ENCODE measurements around the gene PFN3. TPM values are rescaled to one million over a fixed set of nuclear protein-coding genes. Genes with fewer than 3 reads are reported as not detected.

PFN3 gene
- polyA plus RNA-seq, 3 donors, result 0.37 to 7.4 (median 3.2) TPM

DNA sequence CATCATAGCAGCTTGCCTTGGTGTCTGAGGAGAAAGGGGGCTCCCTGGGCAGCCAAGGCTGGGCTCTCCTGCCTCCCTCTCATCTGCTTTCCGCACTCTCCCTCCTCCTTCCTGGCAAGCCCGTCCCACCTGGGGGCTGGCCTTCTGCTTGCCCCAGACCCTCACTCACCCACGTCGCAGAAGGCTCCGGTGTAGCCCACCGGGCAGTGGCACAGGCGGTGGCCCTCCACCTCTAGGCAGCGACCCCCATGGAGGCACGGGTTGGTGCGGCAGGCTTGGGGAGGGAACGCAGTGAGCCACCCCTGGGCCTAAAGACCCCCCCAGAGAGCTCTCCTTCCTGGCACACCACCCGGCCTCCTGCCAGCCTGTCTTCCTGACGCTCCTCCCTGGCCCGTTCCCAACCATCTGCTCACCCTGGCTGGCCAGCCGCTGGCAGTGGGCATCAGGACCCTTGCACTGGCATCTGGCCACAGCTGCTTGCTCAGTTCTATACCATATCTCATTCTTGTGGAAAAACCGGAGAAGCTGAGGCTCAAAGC, 4.2 kb upstream of the PFN3 start:
- DNase-seq (ENCODE audit: extremely low read depth in 1 of 11, low read depth in 9 of 11, low spot score in 4 of 11), result no peak

DNA sequence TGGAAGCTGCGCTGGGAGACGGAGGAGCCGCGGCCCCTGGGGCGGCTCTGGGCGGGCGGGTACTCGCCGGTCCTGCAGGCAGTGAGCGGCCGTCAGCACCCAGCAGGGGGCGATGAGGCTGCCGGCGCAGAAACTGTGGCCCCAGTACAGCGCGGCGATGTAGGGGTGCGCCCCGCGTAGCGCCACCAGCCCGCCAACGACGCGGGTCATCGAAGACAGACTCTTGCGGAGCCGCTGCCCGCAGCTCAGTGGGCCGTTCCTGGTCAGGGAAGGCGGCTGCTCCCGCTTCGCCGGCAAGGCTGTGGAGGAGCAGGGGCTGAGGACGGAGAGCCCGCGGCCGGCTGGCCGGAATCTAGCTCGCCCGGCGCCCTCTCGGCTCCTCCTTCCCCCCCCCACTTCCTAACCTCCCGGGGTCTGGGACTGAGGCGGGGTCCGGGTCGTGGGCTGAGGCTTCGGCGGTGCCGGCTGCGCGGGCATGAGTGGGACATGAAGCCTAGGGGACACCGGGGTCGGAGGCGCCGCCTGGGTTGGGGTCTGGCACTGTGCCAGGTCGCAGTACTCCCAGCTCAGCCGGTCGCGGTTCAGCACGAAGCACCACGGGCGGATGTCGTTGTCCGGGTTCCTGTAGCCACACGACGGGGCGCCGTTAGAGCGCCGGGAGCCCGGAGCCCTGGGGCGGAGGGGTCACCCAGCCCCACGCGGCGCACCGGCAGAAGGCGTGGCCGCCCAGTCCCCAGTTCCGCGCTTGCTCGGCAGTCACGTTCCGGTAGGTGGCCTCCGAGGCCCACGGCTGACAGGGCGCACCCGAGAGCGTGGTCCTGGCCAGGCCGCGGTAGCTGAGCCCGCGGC, 3.6 kb upstream of the PFN3 start:
- peak in 3 of 11 donors; percentile 57 to 67 (median 63) for DNase-seq (ENCODE audit: extremely low read depth in 1 of 11, low read depth in 9 of 11, low spot score in 4 of 11)

DNA sequence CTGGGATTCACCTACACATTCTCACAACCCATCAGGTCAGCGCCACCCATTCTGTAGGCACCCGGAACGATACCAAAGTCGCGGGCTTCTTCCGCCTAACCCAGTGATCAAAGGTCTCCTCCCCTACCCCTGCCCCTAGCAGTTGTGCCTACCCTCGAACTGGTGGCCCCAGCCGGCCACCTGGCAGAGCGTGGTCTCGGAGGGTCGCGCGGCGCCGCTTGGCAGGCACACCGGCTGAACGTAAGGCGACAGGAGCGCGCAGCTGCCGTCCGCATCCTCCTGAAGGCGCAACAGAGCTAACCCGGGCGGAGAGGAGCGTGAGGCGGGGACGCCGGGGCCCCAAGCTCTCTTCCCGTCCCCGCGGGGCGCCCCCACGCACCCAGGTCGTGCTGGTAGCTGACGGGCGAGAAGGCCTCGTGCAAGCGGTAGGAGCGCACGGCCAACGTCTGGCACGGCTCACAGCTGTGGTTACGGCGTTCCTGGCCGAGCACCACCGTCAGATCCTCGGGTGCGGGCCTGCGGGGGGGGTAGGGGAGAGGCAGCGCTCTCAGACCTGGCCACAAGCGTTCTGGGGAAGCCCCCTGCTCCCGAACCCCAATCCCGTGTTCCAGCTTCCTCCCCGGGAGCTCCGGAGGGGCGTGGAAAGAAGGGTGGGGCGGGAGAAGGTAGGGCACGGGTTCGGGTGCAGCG, 2.8 kb upstream of the PFN3 start:
- DNase-seq (ENCODE audit: extremely low read depth in 1 of 11, low read depth in 9 of 11, low spot score in 4 of 11), result no peak

DNA sequence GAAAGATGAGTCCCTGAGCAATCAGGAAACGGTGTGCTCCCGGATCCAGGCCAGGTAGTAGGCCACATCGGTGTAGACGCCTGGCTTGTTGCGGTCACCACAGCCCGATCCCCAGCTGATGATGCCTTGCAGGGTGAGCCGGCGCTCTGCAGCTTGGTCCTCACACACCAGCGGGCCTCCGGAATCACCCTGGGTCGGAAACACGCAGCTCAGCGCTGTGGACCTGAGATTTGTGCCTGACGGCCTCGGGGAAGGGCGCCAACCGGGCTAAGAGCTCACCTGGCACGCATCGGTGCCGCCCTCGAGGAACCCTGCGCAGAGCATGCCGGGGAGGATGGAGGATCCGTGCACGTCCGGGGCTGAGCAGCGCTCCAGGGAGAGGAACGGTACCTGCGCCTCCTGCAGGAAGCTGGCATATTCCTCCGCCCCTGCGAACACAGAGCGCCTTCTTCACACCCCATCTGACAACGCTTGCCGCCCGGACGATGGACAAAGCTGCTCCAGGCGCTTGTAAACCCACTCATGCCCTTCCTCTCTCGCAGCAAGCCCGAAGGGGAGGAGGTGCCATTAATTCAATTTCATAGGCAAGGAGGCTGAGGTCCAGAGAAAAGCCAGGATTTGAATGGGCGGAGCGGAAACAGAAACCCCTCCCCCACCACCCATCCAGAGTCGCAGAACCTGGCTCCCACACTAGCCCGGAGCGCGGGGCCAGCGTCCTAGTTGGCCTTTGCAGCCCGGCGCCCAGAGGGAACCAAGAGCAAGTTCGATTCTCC, 2.0 kb upstream of the PFN3 start:
- DNase-seq (ENCODE audit: extremely low read depth in 1 of 11, low read depth in 9 of 11, low spot score in 4 of 11), result peak in 3 of 11 donors; percentile 51 to 56 (median 54)

DNA sequence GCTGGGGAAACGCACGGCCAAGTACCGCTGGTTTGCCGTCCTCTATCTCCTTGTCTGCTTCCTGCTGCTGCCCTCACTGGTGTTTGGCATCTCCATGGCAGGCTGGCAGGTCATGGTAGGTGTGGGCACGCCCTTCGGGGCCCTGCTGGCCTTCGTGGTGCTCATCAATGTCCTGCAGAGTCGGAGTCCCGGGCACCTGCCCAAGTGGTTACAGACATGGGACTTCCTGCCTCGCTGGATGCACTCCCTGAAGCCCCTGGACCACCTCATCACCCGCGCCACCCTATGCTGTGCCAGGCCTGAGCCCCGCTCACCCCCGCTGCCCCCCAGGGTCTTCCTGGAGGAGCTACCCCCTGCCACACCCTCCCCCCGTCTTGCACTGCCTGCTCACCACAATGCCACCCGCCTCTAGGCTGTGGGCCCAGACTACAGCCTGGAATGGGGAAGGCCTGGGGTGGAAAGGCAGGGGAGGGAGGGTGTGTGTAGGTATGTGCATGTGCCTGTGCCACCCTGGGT, 2.5 kb downstream of the PFN3 start:
- no peak for DNase-seq (ENCODE audit: extremely low read depth in 1 of 11, low read depth in 9 of 11, low spot score in 4 of 11)

GRCh38 chr5:177396807-177397206, 3.7 kb downstream of the PFN3 start:
- no peak for DNase-seq (ENCODE audit: extremely low read depth in 1 of 11, low read depth in 9 of 11, low spot score in 4 of 11)

DNA sequence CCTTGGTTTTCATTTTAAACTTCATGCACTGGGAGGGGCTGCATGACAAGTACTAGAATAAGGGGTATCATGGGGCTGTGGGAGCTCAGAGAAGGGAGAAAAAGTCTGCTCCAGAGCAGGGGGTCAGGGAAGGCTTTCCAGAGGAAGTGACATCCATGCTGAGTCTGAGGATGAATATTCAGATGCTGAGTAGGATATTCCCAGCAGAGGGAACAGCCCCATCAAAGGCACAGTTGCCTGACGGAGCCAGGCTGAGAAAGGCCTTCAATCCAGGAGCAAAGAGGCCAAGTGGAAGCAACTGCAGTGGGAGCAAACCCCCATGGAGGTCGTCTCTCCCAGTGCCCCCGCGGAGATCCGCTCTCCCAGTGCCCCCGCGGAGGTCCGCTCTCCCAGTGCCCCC, 4.4 kb downstream of the PFN3 start:
- no peak for DNase-seq (ENCODE audit: extremely low read depth in 1 of 11, low read depth in 9 of 11, low spot score in 4 of 11)

- DNase-seq (ENCODE audit: extremely low read depth in 1 of 11, low read depth in 9 of 11, low spot score in 4 of 11), result no peak
Observed at GRCh38 chr5:177393990-177394389, 6.5 kb downstream of the PFN3 start.

GRCh38 chr5:177393206-177393765, 7.2 kb downstream of the PFN3 start:
- no peak for DNase-seq (ENCODE audit: extremely low read depth in 1 of 11, low read depth in 9 of 11, low spot score in 4 of 11)

DNA sequence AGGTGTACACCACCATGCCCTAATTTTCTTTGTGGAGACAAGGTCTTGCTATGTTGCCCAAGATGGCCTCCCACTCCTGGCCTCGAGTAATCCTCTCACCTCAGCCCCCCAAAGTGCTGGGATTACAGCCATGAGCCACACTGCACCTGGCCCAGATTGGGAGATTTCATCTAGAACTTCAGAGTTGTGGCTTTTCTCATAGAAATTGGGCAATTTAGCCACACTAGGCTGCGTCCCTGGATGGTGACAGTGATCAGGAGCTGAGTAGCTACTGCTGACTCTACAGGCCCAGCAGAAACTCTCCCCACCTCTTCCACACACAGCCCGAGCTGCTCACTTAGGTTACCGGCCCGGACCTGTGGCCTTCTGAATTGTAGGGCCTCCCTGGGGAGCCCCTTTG, 7.7 kb downstream of the PFN3 start:
- no peak for DNase-seq (ENCODE audit: extremely low read depth in 1 of 11, low read depth in 9 of 11, low spot score in 4 of 11)

- DNase-seq (ENCODE audit: extremely low read depth in 1 of 11, low read depth in 9 of 11, low spot score in 4 of 11), result peak in 10 of 11 donors; percentile 78 to 88 (median 84)
Observed at GRCh38 chr5:177390363-177391300, 9.8 kb downstream of the PFN3 start.

- DNase-seq (ENCODE audit: extremely low read depth in 1 of 11, low read depth in 9 of 11, low spot score in 4 of 11), result no peak
Observed at GRCh38 chr5:177389241-177390169, 11.0 kb downstream of the PFN3 start.

- DNase-seq (ENCODE audit: extremely low read depth in 1 of 11, low read depth in 9 of 11, low spot score in 4 of 11), result no peak
Observed at GRCh38 chr5:177388521-177389052, 11.9 kb downstream of the PFN3 start.

GRCh38 chr5:177387405-177387804, 13.1 kb downstream of the PFN3 start:
- no peak for DNase-seq (ENCODE audit: extremely low read depth in 1 of 11, low read depth in 9 of 11, low spot score in 4 of 11)

GRCh38 chr5:177386542-177386941, 13.9 kb downstream of the PFN3 start:
- no peak for DNase-seq (ENCODE audit: extremely low read depth in 1 of 11, low read depth in 9 of 11, low spot score in 4 of 11)

GRCh38 chr5:177385720-177386119, 14.7 kb downstream of the PFN3 start:
- DNase-seq (ENCODE audit: extremely low read depth in 1 of 11, low read depth in 9 of 11, low spot score in 4 of 11), result no peak

GRCh38 chr5:177384134-177384533, 16.3 kb downstream of the PFN3 start, which contains the start of gene SLC34A1:
Gene SLC34A1, plus strand, starts transcription at chr5:177384434. Its CDS starts 1,308 bp downstream, at chr5:177385742.
- no peak for DNase-seq (ENCODE audit: extremely low read depth in 1 of 11, low read depth in 9 of 11, low spot score in 4 of 11)

Measured in renal cortex interstitium (tissue), 11 donors.